Mesenchymal stem cell (in vitro differentiated cells and primary cell): ENCODE measurements around the gene GDPD4.
"Not testable (repeated sequence)": the region's sequence is repeated elsewhere in the genome, so short reads cannot be mapped to it uniquely, and the experiment has no call there.

ENCODE experiments used
- DNase-seq: peaks from one replicate; pipeline ENCODE4 v3.0.0-alpha.2; 2013
- H2AFZ ChIP-seq: one replicate; pipeline ENCODE4 v1.6.1; 2013; ENCODE audit warnings: low read depth, mild to moderate bottlenecking, control low read depth, inconsistent platforms, low read length, moderate library complexity
- H2AK5ac ChIP-seq: 2 replicates; pipeline ENCODE4 v1.6.1; 2013; ENCODE audit warnings: low read length, moderate library complexity, mild to moderate bottlenecking, inconsistent platforms; ENCODE audit not compliant: severe bottlenecking
- H2BK120ac ChIP-seq: one replicate; pipeline ENCODE4 v1.6.1; 2013; ENCODE audit warnings: low read depth, mild to moderate bottlenecking, inconsistent platforms, low read length, moderate library complexity
- H2BK12ac ChIP-seq, 2 experiments: one replicate each; pipeline ENCODE4 v1.6.1; 2013; ENCODE audit warnings: inconsistent platforms in 2 of 2, low read length in 2 of 2, mild to moderate bottlenecking in 2 of 2, moderate library complexity in 2 of 2, control low read depth in 1 of 2
- H2BK15ac ChIP-seq: one replicate; pipeline ENCODE4 v1.6.1; 2013; ENCODE audit warnings: mild to moderate bottlenecking, low read depth, inconsistent platforms; ENCODE audit not compliant: poor library complexity, severe bottlenecking
- H2BK5ac ChIP-seq: 2 replicates; pipeline ENCODE4 v1.6.1; 2013; ENCODE audit warnings: low read depth, mild to moderate bottlenecking, low read length, control low read depth, inconsistent platforms; ENCODE audit not compliant: poor library complexity, severe bottlenecking
- H3K14ac ChIP-seq, 2 experiments: one replicate each; pipeline ENCODE4 v1.6.1; 2013; ENCODE audit warnings: inconsistent platforms in 2 of 2, low read length in 2 of 2, control low read depth in 1 of 2, mild to moderate bottlenecking in 1 of 2, moderate library complexity in 1 of 2
- H3K18ac ChIP-seq, 2 experiments: one replicate each; pipeline ENCODE4 v1.6.1; 2013; ENCODE audit warnings: inconsistent platforms in 2 of 2, low read length in 2 of 2, control low read depth in 1 of 2, low read depth in 1 of 2, mild to moderate bottlenecking in 1 of 2
- H3K23ac ChIP-seq, 2 experiments: one replicate each; pipeline ENCODE4 v1.6.1; 2013; ENCODE audit warnings: inconsistent platforms in 2 of 2, low read length in 2 of 2, mild to moderate bottlenecking in 2 of 2, moderate library complexity in 2 of 2, control low read depth in 1 of 2
- H3K27ac ChIP-seq: 2 replicates; pipeline ENCODE4 v1.5.1; 2013; ENCODE audit warnings: mild to moderate bottlenecking, moderate library complexity, low read length, control low read depth, inconsistent platforms; ENCODE audit not compliant: poor library complexity, severe bottlenecking
- H3K27me3 ChIP-seq, 2 experiments: 2 replicates each; pipeline versions ENCODE4 v1.6.1 to v1.7.0; 2013; ENCODE audit warnings: low read length in 2 of 2, mild to moderate bottlenecking in 2 of 2, moderate library complexity in 2 of 2, control low read depth in 1 of 2, inconsistent platforms in 1 of 2; ENCODE audit not compliant: control insufficient read depth in 1 of 2, insufficient read depth in 1 of 2
- H3K36me3 ChIP-seq, 2 experiments: 2 replicates each; pipeline versions ENCODE4 v1.6.1 to v1.7.0; 2013; ENCODE audit warnings: low read length in 2 of 2, control low read depth in 1 of 2, inconsistent platforms in 1 of 2, low read depth in 1 of 2, mild to moderate bottlenecking in 1 of 2; ENCODE audit not compliant: insufficient read depth in 2 of 2, control insufficient read depth in 1 of 2
- H3K4ac ChIP-seq, 2 experiments: one replicate each; pipeline ENCODE4 v1.6.1; 2013; ENCODE audit warnings: inconsistent platforms in 2 of 2, low read length in 2 of 2, mild to moderate bottlenecking in 2 of 2, moderate library complexity in 2 of 2, control low read depth in 1 of 2, low read depth in 1 of 2
- H3K4me1 ChIP-seq: 2 replicates; pipeline ENCODE4 v1.6.1; 2013; ENCODE audit warnings: low read depth, low read length, control low read depth; ENCODE audit not compliant: control insufficient read depth, insufficient read depth
- H3K4me2 ChIP-seq: 2 replicates; pipeline ENCODE4 v1.6.1; 2013; ENCODE audit warnings: low read length, mild to moderate bottlenecking, inconsistent platforms; ENCODE audit not compliant: poor library complexity, severe bottlenecking
- H3K4me3 ChIP-seq, 2 experiments: 2 replicates each; pipeline versions ENCODE4 v1.5.1 to v1.7.0; 2013; ENCODE audit warnings: low read length in 2 of 2, mild to moderate bottlenecking in 2 of 2, control low read depth in 1 of 2, low read depth in 1 of 2; ENCODE audit not compliant: insufficient read depth in 1 of 2
- H3K79me1 ChIP-seq: replicated peaks from 2 replicates; pipeline ENCODE4 v1.6.1; 2013; ENCODE audit warnings: mild to moderate bottlenecking, control low read depth, low read length, inconsistent platforms; ENCODE audit not compliant: poor library complexity, severe bottlenecking
- H3K9ac ChIP-seq: 2 replicates; pipeline ENCODE4 v1.7.0; 2013; ENCODE audit warnings: mild to moderate bottlenecking, low read length, moderate library complexity
- H3K9me3 ChIP-seq: 2 replicates; pipeline ENCODE4 v1.7.0; 2013; ENCODE audit warnings: mild to moderate bottlenecking, low read length; ENCODE audit not compliant: control insufficient read depth
- H4K8ac ChIP-seq: one replicate; pipeline ENCODE4 v1.6.1; 2013; ENCODE audit warnings: inconsistent platforms, mild to moderate bottlenecking, low read length, moderate library complexity
- H4K91ac ChIP-seq: one replicate; pipeline ENCODE4 v1.6.1; 2013; ENCODE audit warnings: mild to moderate bottlenecking, low read length, inconsistent platforms
- WGBS: methylation state at CpG from one replicate; pipeline ENCODE4 v1.1.7; 2013; ENCODE audit warnings: mixed read lengths; 5-methylcytosine and 5-hydroxymethylcytosine counted together

Gene GDPD4

GRCh38 chr11:77300695-77301094 lies 791 bp downstream of the GDPD4 start:
- Histone ChIP-seq H3K27ac (no peak overlapping the region), H3K4me1 (no peaks in the 10 kb centered on the region), H2AK5ac (no peak overlapping the region), H4K91ac (no peak overlapping the region), H2AFZ (no peak overlapping the region), H2BK12ac (no peak overlapping the region), H3K36me3 (no peaks in the 10 kb centered on the region), H3K4me3 (no peak overlapping the region), H3K4ac (no peak overlapping the region), H3K9ac (no peak overlapping the region), H3K23ac (no peak overlapping the region), H2BK15ac (no peak overlapping the region), H4K8ac (no peak overlapping the region), H3K9me3 (no peaks in the 10 kb centered on the region), H2BK5ac (no peak overlapping the region), H3K79me1 (no peaks in the 10 kb centered on the region), H3K14ac (no peak overlapping the region), H3K27me3 (no peaks in the 10 kb centered on the region), H3K4me2 (no peak overlapping the region), H2BK120ac (no peak overlapping the region), H3K18ac (no peak overlapping the region)
- 89% methylated on average over 4 of the region's 5 CpGs for WGBS
- no peak for DNase-seq

GRCh38 chr11:77300028-77300427 lies 1.5 kb downstream of the GDPD4 start:
- WGBS = 79% methylated on average over 6 of the region's 6 CpGs
- H3K4ac ChIP-seq, H2BK5ac ChIP-seq: not testable (repeated sequence)

GRCh38 chr11:77299528-77299993 lies 1.9 kb downstream of the GDPD4 start:
- Histone ChIP-seq H3K4me2 (no peak overlapping the region), H3K9me3 (no peaks in the 10 kb centered on the region), H3K9ac (no peak overlapping the region), H2AK5ac (no peak overlapping the region), H4K91ac (peak overlapping the region; percentile 15), H3K79me1 (no peaks in the 10 kb centered on the region), H3K18ac (no peak overlapping the region), H3K14ac (no peak overlapping the region), H3K4me3 (no peak overlapping the region), H3K27me3 (no peaks in the 10 kb centered on the region), H2BK15ac (no peak overlapping the region), H2BK12ac (no peak overlapping the region), H3K36me3 (no peaks in the 10 kb centered on the region), H3K23ac (no peak overlapping the region), H2BK120ac (no peak overlapping the region), H3K27ac (no peak overlapping the region), H2BK5ac (no peak overlapping the region), H3K4me1 (no peaks in the 10 kb centered on the region), H4K8ac (no peak overlapping the region), H3K4ac (no peak overlapping the region), H2AFZ (no peak overlapping the region)
- WGBS = 100% methylated on average over 2 of the region's 2 CpGs
- no peak for DNase-seq

More at GRCh38 chr11:77300028-77300427, 1.5 kb downstream of the GDPD4 start:
- H3K4me1 ChIP-seq, H3K23ac ChIP-seq, H3K79me1 ChIP-seq, H3K4me2 ChIP-seq, DNase-seq, H2AFZ ChIP-seq, H2AK5ac ChIP-seq, H3K27ac ChIP-seq, H3K9me3 ChIP-seq, H3K36me3 ChIP-seq, H3K14ac ChIP-seq, H2BK120ac ChIP-seq, H4K8ac ChIP-seq, H2BK15ac ChIP-seq, H3K27me3 ChIP-seq, H3K18ac ChIP-seq, H3K4me3 ChIP-seq, H2BK12ac ChIP-seq, H3K9ac ChIP-seq, H4K91ac ChIP-seq: not testable (repeated sequence)

GRCh38 chr11:77294040-77294439 lies 7.4 kb downstream of the GDPD4 start:
- H3K9ac ChIP-seq = no peak overlapping the region
- H3K27ac ChIP-seq = no peak overlapping the region
- no peak overlapping the region for H4K8ac ChIP-seq
- 84% methylated on average over 3 of the region's 3 CpGs for WGBS
- H3K4me1 ChIP-seq = no peaks in the 10 kb centered on the region
- no peak overlapping the region for H3K23ac ChIP-seq
- H3K4ac ChIP-seq = no peak overlapping the region
- H2BK5ac ChIP-seq = no peak overlapping the region
- no peak overlapping the region for H3K4me3 ChIP-seq
- no peak overlapping the region for H2BK15ac ChIP-seq
- H4K91ac ChIP-seq = no peak overlapping the region
- DNase-seq = no peak
- H3K4me2 ChIP-seq = no peak overlapping the region
- H3K79me1 ChIP-seq = no peaks in the 10 kb centered on the region
- H2AFZ ChIP-seq = no peak overlapping the region
- no peak overlapping the region for H3K14ac ChIP-seq
- no peaks in the 10 kb centered on the region for H3K36me3 ChIP-seq
- no peaks in the 10 kb centered on the region for H3K27me3 ChIP-seq
- no peaks in the 10 kb centered on the region for H3K9me3 ChIP-seq
- no peak overlapping the region for H2AK5ac ChIP-seq
- no peak overlapping the region for H3K18ac ChIP-seq
- no peak overlapping the region for H2BK12ac ChIP-seq
- no peak overlapping the region for H2BK120ac ChIP-seq
